Psoas muscle (tissue), 8 donors: ENCODE data around the gene C1orf116. TPM values are rescaled to one million over a fixed set of nuclear protein-coding genes. Genes with fewer than 3 reads are reported as not detected.

Experiments used
- ATAC-seq, 4 donors: fragments of 200-7000 bp; cut with Tn5 transposase; one replicate each; pipeline ENCODE4 v1.9.1; 2020; ENCODE audit warnings: moderate library complexity in 3 of 4, mild to moderate bottlenecking in 2 of 4
- DNase-seq, 2 donors: peaks; one replicate each; pipeline ENCODE4 v3.0.0-alpha.2; 2020
- H3K27ac ChIP-seq: fragments of 200-600 bp; one replicate; pipeline ENCODE4 v1.8.0; 2022
- H3K27me3 ChIP-seq, 3 donors: fragments of 200-600 bp in 1 of 3; one replicate each; pipeline versions ENCODE4 v1.6.1 to v1.8.0; 2013 to 2022; ENCODE audit warnings: low read length in 2 of 3, mild to moderate bottlenecking in 2 of 3, moderate library complexity in 1 of 3; ENCODE audit not compliant: insufficient read depth in 3 of 3
- H3K36me3 ChIP-seq, 2 donors: fragments of 200-600 bp in 1 of 2; one replicate each; pipeline versions ENCODE4 v1.6.1 to v1.8.0; 2013 to 2022; ENCODE audit warnings: low read depth in 1 of 2, mild to moderate bottlenecking in 1 of 2, moderate library complexity in 1 of 2; ENCODE audit not compliant: insufficient read depth in 1 of 2
- H3K4me1 ChIP-seq: fragments of 200-600 bp; one replicate; pipeline ENCODE4 v1.8.0; 2022
- H3K4me3 ChIP-seq: fragments of 200-600 bp; one replicate; pipeline ENCODE4 v1.8.0; 2022; ENCODE audit warnings: mild to moderate bottlenecking
- H3K9me3 ChIP-seq: fragments of 200-600 bp; one replicate; pipeline ENCODE4 v1.8.0; 2022
- WGBS, 3 donors: extraction: QIAGEN DNeasy Blood & Tissue Kit; methylation state at CpG; one replicate each; pipeline versions ENCODE4 v1.1.6 to v1.1.7; 2013; 5-methylcytosine and 5-hydroxymethylcytosine counted together
- intact Hi-C, 2 donors: fragments of 100-400 bp; cut with DNase I; formaldehyde crosslinking; loops; one replicate each; pipeline versions ENCODE4 v1.11.0 to v1.14.2; 2022
- polyA plus RNA-seq, 3 donors: library from polyadenylated mRNA; stranded (reverse); fragments of 200-250 nt; gene quantifications; one replicate each; pipeline ENCODE4 v1.2.3, GENCODE V29; 2013
- total RNA-seq, 4 donors: library from RNA; stranded (reverse); fragmentation: NEBNext Ultra II Directional in 2 of 4; extraction: Animal tissue kit (Norgen Biotek cat#: 25700) in 2 of 4; gene quantifications; one replicate each; pipeline versions ENCODE4 v1.2.1 to v1.2.4, GENCODE V29; 2021 to 2023
- TF ChIP-seq, protein P1 (sequence below): fragments of 200-600 bp; IDR thresholded peaks from one replicate; pipeline ENCODE4 v1.8.0; 2022; ENCODE audit warnings: antibody characterized with exemption
- donor health status: healthy with polysubstance abuse.
- donor health status: DM: no; HTN: no; CAD: no; lungs with moderate emphysema.
- donor health status: Bipolar disorder and iron deficiency.
- donor health status: healthy.
- donor health status: DM: yes; HTN: yes; CAD: no.
- donor health status: DM: no; HTN: no; CAD: no.
- donor health status: DM: no; HTN: no; CAD: no.
- donor health status: DM: yes; HTN: yes; CAD: no.

The C1orf116 gene
- total and polyA plus RNA-seq, 7 donors = 0.12 to 1.4 (median 0.35) TPM

DNA sequence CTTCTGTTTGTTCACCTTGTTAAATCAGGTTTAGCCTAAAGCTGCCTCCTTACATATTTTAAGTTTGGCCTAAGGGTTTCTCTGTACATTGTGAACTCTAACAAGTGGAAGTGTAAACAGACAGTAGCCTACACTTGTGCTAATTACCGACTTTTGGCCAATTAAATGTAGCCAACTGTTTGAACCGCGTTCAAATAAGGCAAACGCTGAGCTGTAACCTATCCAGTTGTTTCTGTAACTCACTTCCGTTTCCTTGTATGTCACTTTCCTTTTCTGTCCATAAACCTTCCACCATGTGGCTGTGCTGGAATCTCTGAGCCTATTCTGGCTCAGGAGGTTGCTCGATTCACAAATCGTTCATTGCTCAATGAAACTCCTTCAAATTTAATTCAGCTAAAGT is 54.3 kb downstream of the C1orf116 start:
- intact Hi-C loops = no loop called here
- 63 to 69% (median 64%) methylated on average over 7 of the region's 7 CpGs for WGBS, 3 donors

DNA sequence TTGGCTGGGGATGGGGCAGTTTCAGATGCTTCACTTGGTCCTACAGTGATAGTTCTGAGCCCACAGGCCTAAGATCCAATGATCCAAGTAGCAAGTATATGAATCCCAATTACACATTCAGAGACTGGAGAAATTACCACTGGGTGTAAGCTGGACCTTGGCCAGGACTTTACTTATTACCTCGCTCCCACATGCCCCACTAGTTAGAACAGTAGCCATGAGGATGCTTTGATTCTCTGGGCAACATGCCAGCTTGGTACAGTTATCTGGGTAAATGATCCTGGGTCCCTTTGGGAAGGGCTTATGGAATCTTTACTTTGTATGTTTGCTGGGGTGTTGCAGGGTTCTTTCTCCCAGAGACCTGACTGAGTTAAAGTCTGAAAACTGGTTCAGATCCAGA is 57.2 kb downstream of the C1orf116 start:
- no peaks in the 10 kb centered on the region for H3K4me1 ChIP-seq
- H3K27ac ChIP-seq = no peak overlapping the region
- ATAC-seq (no peak), DNase-seq (no peak)
- intact Hi-C loops = no loop called here
- H3K27me3 ChIP-seq = peaks cover 0 to 9% (median 0%) of the 10 kb centered on the region in 3 donors
- TF ChIP-seq, protein P1, sequence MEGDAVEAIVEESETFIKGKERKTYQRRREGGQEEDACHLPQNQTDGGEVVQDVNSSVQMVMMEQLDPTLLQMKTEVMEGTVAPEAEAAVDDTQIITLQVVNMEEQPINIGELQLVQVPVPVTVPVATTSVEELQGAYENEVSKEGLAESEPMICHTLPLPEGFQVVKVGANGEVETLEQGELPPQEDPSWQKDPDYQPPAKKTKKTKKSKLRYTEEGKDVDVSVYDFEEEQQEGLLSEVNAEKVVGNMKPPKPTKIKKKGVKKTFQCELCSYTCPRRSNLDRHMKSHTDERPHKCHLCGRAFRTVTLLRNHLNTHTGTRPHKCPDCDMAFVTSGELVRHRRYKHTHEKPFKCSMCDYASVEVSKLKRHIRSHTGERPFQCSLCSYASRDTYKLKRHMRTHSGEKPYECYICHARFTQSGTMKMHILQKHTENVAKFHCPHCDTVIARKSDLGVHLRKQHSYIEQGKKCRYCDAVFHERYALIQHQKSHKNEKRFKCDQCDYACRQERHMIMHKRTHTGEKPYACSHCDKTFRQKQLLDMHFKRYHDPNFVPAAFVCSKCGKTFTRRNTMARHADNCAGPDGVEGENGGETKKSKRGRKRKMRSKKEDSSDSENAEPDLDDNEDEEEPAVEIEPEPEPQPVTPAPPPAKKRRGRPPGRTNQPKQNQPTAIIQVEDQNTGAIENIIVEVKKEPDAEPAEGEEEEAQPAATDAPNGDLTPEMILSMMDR = no peak
- 76 to 86% (median 79%) methylated on average over 1 of the region's 1 CpG for whole genome bisulfite sequencing, 3 donors
- no peak overlapping the region for H3K4me3 ChIP-seq
- H3K9me3 ChIP-seq = no peaks in the 10 kb centered on the region
- no peaks in the 10 kb centered on the region for H3K36me3 ChIP-seq

More for the DNA sequence above, 54.3 kb downstream of the C1orf116 start:
- TF ChIP-seq, protein P1 = no peak
- H3K27me3 ChIP-seq = peaks cover 0 to under 1% (median 0%) of the 10 kb centered on the region in 3 donors
- DNase-seq (no peak), ATAC-seq (no peak)
- no peaks in the 10 kb centered on the region for H3K36me3 ChIP-seq
- H3K9me3 ChIP-seq = no peaks in the 10 kb centered on the region
- H3K4me3 ChIP-seq = no peak overlapping the region
- no peaks in the 10 kb centered on the region for H3K4me1 ChIP-seq
- H3K27ac ChIP-seq = no peak overlapping the region

DNA sequence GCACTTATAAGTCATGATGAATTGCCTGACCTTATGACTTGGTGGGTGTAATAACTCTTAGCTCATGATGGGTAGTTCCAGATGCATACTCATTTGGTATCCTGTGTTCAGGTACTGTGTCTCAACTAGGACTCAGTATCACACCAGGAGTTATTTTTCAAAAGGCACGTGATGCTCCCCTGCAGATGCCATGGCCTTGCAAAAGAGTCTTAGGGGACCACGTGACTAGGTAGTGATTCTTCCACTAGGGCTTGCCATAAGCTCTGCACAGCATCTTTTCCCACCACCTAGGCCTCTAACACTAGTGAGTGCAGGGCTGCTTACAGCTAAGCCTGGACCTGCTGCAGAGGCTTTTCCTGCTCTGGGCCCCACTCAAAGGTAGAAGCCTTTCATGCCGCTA is 58.4 kb downstream of the C1orf116 start:
- Histone ChIP-seq H3K4me3 (no peak overlapping the region), H3K27ac (no peak overlapping the region), H3K9me3 (no peaks in the 10 kb centered on the region), H3K27me3 (peaks cover 0 to 11% (median 0%) of the 10 kb centered on the region in 3 donors), H3K36me3 (no peaks in the 10 kb centered on the region), H3K4me1 (no peaks in the 10 kb centered on the region)
- 82 to 88% (median 86%) methylated on average over 3 of the region's 3 CpGs for WGBS, 3 donors
- ATAC-seq (no peak), DNase-seq (no peak)
- intact Hi-C loops = no loop called here
- TF ChIP-seq, protein P1 = no peak

DNA sequence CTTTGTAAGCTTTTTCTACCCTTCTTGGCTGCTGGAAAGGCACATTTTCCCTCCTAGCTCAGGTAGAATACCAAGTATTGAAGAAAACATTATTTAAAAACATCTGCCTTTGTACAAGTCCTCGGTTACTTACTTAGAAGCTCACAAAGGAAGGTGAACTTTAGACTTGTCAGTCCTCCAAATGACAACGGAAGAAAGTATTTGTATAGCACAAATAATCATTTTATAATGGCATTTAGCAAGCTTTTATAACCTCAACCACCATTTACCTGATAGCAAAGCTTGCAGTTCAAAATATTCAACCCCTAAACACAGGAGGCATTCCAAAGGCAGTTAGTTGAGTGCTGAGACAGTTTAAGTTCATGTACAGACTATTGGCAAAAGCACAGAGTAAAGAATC is 59.8 kb downstream of the C1orf116 start:
- Histone ChIP-seq H3K27ac (no peak overlapping the region), H3K36me3 (no peaks in the 10 kb centered on the region), H3K4me3 (no peak overlapping the region), H3K9me3 (no peaks in the 10 kb centered on the region), H3K4me1 (no peaks in the 10 kb centered on the region), H3K27me3 (peaks cover 0 to 11% (median 0%) of the 10 kb centered on the region in 3 donors)
- no peak for ATAC-seq
- no peak for DNase-seq
- TF ChIP-seq, protein P1 = no peak
- 75 to 81% (median 78%) methylated on average over 2 of the region's 2 CpGs for WGBS, 3 donors
- intact Hi-C loops = no loop called here

DNA sequence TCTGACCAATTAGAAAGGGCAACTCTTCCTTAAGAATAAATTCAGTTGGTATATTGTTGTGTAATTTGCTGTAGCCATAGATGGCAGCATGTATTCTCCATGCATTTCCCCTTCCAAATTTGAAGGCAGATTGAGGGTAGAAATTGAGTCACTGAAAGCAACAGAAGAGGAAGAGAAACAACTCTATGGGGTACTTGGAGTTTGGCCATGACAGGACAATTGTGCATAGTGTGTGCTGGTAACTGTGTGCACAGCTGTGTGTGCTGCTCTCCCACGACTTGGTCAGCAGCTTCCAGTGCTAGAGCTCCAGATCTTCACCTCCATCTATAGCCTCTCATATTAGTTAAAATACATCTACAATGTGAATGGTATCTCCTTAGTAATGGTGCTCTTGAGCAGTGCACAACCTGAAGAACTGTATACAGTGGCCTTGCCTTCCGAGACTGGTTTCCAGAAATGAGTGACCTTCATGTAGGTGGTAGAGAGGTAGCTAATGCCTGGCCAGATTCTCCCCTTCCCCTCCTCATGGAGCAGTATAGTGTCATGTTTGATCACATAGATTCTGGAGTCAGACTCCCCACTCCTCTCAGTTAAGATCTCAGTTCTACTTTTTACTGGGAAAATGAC is 61.4 kb downstream of the C1orf116 start:
- Histone ChIP-seq H3K27ac (no peak overlapping the region), H3K36me3 (no peaks in the 10 kb centered on the region), H3K4me3 (no peak overlapping the region), H3K27me3 (peaks cover 0 to 11% (median 0%) of the 10 kb centered on the region in 3 donors), H3K9me3 (no peaks in the 10 kb centered on the region), H3K4me1 (no peaks in the 10 kb centered on the region)
- TF ChIP-seq, protein P1 = no peak
- intact Hi-C loops = no loop called here
- no peak for ATAC-seq
- 60 to 76% (median 64%) methylated on average over 2 of the region's 2 CpGs for WGBS, 3 donors
- no peak for DNase-seq
